GM18861 (cell line): Measurements from ENCODE around the gene C12orf76.
"Not testable (repeated sequence)": the region's sequence is repeated elsewhere in the genome, so short reads cannot be mapped to it uniquely, and the experiment has no call there.

Experiments
- ATAC-seq: cut with Tn5 transposase; IDR thresholded peaks from one replicate; pipeline ENCODE4 v1.9.1; 2021; ENCODE audit not compliant: unreplicated experiment

Gene C12orf76

DNA sequence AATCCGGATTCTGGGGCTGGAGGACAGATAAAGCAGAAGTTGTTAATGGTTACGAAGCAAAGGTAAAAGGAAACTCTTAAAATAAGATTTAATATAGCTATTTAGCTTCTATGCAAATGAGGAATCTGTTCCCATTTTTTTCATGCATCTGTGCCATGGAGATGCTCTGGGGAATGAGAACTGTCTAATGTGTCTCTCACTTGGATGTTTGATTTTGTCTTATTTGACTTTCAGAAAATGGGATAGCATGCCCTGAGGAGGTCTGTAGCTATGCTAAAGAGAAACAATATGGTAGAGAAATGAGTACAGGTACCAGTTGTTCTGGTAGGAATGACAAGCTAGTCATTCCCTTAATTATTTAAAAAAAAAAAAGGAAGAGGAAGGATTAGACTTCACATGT is 24.3 kb downstream of the C12orf76 start:
- no peak for ATAC-seq

- no peak for ATAC-seq
Observed at GRCh38 chr12:110023059-110023980, 25.0 kb downstream of the C12orf76 start.

DNA sequence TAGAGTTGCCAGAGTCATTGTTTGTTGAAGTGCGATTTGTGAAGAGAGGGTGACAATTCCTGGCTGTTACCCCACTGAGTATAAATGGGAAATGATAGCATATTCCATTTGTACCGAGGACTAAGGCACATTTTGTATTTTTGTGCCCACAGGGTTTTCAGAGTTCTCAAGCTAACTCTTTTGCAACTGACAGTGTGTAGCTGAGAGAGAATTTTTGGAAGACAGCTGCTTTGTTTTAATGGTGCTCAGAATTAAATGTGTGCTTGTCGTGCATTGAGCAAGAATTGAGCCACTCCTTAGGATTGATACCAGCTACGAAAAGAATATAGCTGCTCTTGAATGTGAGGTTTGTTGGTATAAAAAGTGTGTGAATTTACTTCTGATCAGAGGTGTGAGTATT is 27.4 kb downstream of the C12orf76 start:
- no peak for ATAC-seq

DNA sequence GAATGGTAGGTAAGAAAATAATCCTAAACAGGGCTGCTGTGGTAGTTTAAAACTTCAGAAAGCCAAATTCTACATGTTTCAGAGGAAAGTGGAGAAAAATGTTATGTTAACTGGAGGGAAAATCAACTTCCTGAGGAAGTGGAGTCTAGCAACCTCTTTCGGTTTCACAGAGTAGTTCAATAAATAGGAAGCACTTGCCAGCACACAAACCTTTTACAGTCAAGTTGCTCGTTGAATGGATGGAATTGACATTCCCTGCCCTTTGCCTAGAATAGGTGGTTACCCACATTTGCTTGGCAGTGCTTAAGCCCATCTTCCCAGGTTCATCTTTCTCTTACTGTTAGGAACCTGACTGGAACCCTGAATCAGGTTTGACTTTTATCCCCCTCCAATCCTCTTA is 33.2 kb downstream of the C12orf76 start:
- no peak for ATAC-seq

GRCh38 chr12:110012659-110013058 is 35.7 kb downstream of the C12orf76 start:
- ATAC-seq = no peak

DNA sequence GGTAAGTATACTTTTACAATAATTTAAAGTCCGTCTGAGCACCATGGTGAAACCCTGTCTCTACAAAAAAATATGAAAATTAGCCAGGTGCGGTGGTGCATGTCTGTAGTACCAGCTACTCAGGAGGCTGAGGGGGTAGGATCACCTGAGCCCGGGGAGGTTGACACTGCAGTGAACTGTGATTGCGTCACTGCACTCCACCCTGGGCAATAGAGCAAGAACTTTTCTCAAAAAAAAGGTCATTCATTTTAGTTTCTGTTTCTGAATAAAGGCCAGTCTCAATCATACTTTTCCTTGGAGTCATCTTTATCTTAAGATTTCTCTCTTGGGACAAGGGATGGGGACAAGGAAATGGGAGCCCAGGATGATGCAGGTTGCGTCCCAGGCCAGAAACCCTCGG is 36.2 kb downstream of the C12orf76 start:
- ATAC-seq = peak; percentile 44

DNA sequence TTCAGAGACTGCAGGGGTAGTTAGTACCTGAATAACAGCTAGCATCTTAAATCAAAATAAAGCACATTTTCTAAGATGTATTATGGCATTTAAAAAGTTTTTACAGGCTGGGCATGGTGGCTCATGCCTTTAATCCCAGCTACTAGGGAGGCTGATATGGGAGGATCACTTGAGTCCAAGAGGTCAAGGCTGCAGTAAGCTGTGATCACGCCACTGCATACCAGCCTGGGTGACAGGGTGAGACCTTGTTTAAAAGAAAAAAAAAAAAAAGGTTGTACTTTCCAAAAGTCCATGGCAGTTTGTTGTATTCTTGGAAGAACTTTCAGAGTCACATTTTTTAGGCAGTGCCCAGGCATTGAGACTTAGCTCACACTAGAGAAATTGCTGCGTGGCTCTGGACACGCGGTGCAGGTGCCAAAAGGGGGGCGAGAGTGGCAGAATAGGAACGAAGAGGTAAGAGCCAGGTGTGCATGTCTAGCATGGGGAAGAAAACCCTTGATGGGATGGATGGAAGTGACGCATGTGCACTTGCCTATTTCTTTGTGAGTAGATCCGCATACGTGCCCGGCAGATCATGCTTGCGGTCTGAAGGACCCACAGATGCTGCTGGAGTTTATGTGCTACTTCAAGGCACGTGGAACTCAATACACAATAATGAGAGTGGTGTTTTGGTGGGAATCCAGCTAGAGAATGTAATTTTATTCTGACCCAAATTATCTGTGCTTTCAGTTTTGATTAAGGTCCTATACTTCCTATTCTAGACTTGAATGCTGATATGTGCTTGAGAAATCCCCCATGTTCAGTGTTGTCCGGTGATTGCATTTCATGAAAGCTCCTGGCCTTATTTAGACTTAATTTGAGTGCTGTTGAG is 37.2 kb downstream of the C12orf76 start:
- ATAC-seq = peak; percentile 34

GRCh38 chr12:110008681-110009398 is 39.5 kb downstream of the C12orf76 start:
- not testable (repeated sequence) for ATAC-seq

- no peak for ATAC-seq
Observed at GRCh38 chr12:110007881-110008280, 40.4 kb downstream of the C12orf76 start.

GRCh38 chr12:110006115-110006514 is 42.2 kb downstream of the C12orf76 start:
- no peak for ATAC-seq

DNA sequence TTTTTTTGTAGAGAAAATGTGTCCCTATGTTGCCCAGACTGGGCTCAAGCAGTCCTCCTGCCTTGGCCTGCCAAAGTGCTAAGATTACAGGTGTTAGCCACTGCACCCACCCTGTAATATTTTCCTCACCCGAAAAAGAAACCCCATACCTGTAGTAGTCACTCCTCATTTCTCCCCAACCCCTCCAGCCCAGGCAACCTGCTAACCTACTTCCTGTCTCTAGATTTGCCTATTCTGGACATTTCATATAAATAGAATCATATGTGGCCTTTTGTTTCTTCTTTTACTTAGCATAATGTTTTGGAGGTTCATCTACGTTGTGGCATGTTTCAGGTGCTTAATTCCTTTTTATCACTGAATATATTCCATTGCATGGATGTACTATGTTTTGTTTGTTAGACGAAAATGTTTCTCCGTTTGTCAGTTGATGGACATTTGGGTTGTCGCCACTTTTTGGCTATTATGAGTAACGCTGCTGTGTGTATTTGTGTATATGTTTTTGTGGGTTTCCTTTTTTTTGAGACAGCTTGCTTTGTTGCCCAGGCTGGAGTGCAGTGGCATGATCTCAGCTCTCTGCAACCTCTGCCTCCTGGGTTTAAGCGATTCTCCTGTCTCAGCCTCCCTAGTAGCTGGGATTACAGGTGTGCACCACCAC is 42.9 kb downstream of the C12orf76 start:
- peak; percentile 36 for ATAC-seq

GRCh38 chr12:110004598-110004997 is 43.7 kb downstream of the C12orf76 start:
- peak; percentile 47 for ATAC-seq

- ATAC-seq = no peak
Observed at GRCh38 chr12:110002676-110003515, 45.4 kb downstream of the C12orf76 start.

DNA sequence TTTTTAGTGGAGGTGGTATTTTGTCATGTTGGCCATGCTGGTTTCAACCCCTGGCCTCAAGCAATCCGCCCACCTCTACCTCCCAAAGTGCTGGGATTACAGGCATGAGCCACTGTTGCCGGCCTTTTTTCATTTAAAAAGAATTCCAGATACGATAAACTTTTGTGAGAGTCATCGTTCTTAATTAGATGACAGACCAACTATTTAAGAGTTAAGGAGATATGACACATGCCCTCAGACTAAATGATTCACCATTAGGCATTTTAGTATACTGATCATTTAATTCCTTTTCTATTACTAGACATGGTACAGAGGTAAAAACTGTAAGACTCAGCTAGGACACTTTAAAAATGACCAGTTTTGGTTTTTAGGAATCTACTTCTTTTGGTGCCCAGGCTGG is 46.7 kb downstream of the C12orf76 start:
- no peak for ATAC-seq

GRCh38 chr12:109999983-110000505 is 48.3 kb downstream of the C12orf76 start:
- ATAC-seq = no peak

GRCh38 chr12:109999649-109999971 is 48.7 kb downstream of the C12orf76 start:
- no peak for ATAC-seq

DNA sequence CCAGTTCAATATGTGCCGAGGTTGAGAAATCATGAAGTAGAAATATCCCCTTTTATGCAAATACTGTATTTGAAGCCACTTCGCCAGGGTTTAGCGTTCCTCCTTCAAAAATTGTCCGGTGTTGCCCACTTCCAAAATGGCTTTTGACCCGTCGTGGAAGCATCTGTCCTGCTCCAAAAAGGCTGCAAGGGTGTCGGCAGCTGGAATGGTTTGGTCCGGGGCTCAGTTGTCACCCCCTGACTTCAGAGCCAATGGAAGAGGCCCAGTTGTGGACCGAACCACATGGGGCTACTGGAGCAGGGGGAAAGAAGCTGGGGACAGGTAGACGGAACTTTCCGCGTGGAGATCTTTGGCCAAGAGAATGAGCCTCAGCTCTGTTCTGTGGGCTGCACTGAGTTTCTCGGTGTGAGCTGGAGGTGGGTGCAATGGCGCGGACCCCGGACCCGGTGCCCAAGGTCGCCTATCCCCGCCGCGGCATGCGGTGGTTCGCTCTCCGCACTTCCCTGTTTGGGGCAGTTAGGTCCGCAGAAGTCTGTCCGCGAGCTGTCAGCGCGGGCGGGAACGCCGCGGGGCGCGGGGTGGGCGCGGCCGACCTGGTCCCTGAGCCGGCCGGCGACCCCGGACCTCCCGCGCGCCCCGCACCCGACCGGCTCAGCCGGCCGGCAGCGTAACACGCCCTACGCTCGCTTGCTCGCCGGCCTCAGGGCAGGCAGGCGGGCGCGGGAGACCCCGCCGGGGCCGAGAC is 49.2 kb downstream of the C12orf76 start, which contains the start of gene ANKRD13A:
Gene ANKRD13A, plus strand, starts transcription at position 527 of the 745 bp plus-strand sequence. CDS start 259 bp downstream, outside the sequence.
- ATAC-seq = peak; percentile 40

DNA sequence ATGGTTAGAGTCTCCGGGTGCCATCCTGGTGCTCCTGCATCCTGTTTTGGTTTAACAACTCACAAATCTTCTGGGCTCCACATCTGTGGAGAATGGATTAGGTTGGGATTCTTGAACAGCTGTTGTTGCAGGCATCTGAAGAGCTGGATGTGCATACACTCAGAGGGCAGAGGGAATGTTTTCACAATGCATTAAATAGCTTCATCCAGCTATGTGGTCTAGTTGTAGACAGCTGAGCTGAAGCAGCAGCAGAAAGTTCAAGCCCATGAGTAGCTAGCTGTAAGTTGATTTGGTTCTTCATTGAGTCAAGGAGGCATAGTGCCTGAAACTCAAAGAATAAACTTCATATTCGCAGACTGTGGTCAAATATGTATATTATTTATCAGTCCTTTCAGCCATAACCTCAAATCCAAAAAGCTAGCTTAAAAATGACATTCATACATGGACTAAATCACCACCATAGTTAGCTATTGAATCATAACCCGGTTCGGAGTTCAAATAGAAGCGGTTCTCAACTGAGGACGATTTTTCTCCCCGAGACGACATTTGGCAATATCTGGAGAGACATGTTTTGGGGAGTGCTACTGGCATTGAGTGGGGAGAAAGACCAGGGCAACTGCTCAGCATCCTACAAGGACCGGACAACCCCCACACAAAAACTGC is 50.0 kb downstream of the C12orf76 start:
- ATAC-seq = no peak
